Suprapubic skin (tissue), 4 donors: ENCODE measurements around the gene GNA12. TPM values are rescaled to one million over a fixed set of nuclear protein-coding genes. Genes with fewer than 3 reads are reported as not detected.

ENCODE experiments used
- DNase-seq, 2 donors: peaks; one replicate each; pipeline ENCODE4 v3.0.0-alpha.2; 2019; ENCODE audit warnings: low spot score in 2 of 2
- H3K27ac ChIP-seq: fragments of 200-600 bp; sonication (generic); one replicate; pipeline ENCODE4 v1.5.1; 2019
- H3K27me3 ChIP-seq: fragments of 200-600 bp; sonication (generic); one replicate; pipeline ENCODE4 v1.5.1; 2019
- H3K36me3 ChIP-seq: fragments of 200-600 bp; sonication (generic); one replicate; pipeline ENCODE4 v1.5.1; 2019
- H3K4me1 ChIP-seq: fragments of 200-600 bp; sonication (generic); one replicate; pipeline ENCODE4 v1.5.1; 2019
- H3K4me3 ChIP-seq: fragments of 200-600 bp; sonication (generic); one replicate; pipeline ENCODE4 v1.5.1; 2019; ENCODE audit warnings: mild to moderate bottlenecking
- H3K9me3 ChIP-seq: fragments of 200-600 bp; sonication (generic); one replicate; pipeline ENCODE4 v1.5.1; 2019
- CTCF ChIP-seq, 2 donors: fragments of 200-600 bp in 1 of 2; fragments of 450-650 bp in 1 of 2; sonication (generic) in 1 of 2; IDR thresholded peaks; one replicate each; pipeline ENCODE4 v1.5.1; 2016 to 2019; ENCODE audit warnings: antibody characterized with exemption in 2 of 2, mild to moderate bottlenecking in 1 of 2, moderate library complexity in 1 of 2
- EP300 ChIP-seq: sonication (generic); formaldehyde crosslinking; IDR thresholded peaks from one replicate; pipeline ENCODE4 v1.6.1; 2017; ENCODE audit warnings: antibody characterized with exemption
- POLR2A ChIP-seq, 2 donors: fragments of 450-650 bp; IDR thresholded peaks; one replicate each; pipeline ENCODE4 v1.6.1; 2017; ENCODE audit warnings: antibody characterized with exemption in 2 of 2, mild to moderate bottlenecking in 2 of 2, moderate library complexity in 2 of 2
- POLR2AphosphoS5 ChIP-seq, 3 donors: sonication (generic); formaldehyde crosslinking; IDR thresholded peaks; one replicate each; pipeline ENCODE4 v1.6.1; 2017; ENCODE audit warnings: antibody characterized with exemption in 3 of 3
- WGBS: methylation state at CpG from one replicate; pipeline ENCODE4 v1.1.5; 2018; 5-methylcytosine and 5-hydroxymethylcytosine counted together
- total RNA-seq, 4 donors: library from RNA; depleted of rRNA; stranded (reverse); fragments of >200 nt; gene quantifications; one replicate each; pipeline ENCODE4 v1.1.0, GENCODE V29; 2016

GNA12 gene
- total RNA-seq, 4 donors from 2014 or later, result 9.7 to 15.0 (median 13.3) TPM

- H3K27me3 ChIP-seq, result peaks cover 33% of the 10 kb centered on the region
These were observed 35.9 kb upstream of the GNA12 start for GRCh38 chr7:2880051-2880450.

GRCh38 chr7:2879354-2879753, 35.2 kb upstream of the GNA12 start:
- DNase-seq, result no peak
- H3K27me3 ChIP-seq, result peaks cover 33% of the 10 kb centered on the region
- H3K27ac ChIP-seq, result no peak overlapping the region
- no peaks in the 10 kb centered on the region for H3K4me1 ChIP-seq
- no peak for TF ChIP-seq EP300
- TF ChIP-seq POLR2AphosphoS5 (IDR thresholded peaks at IDR 0.05), result no peak
- no peak for TF ChIP-seq CTCF (IDR thresholded peaks at IDR 0.05)
- no peak for TF ChIP-seq POLR2A (IDR thresholded peaks at IDR 0.05)
- H3K4me3 ChIP-seq, result no peak overlapping the region
- WGBS, result 93% methylated on average over 8 of the region's 8 CpGs
- no peaks in the 10 kb centered on the region for H3K36me3 ChIP-seq
- H3K9me3 ChIP-seq, result no peaks in the 10 kb centered on the region

More at GRCh38 chr7:2880051-2880450, 35.9 kb upstream of the GNA12 start:
- no peaks in the 10 kb centered on the region for H3K36me3 ChIP-seq
- WGBS, result 69% methylated on average over 8 of the region's 8 CpGs
- no peaks in the 10 kb centered on the region for H3K4me1 ChIP-seq
- no peak overlapping the region for H3K4me3 ChIP-seq
- no peak for TF ChIP-seq EP300
- no peak for TF ChIP-seq POLR2AphosphoS5 (IDR thresholded peaks at IDR 0.05)
- TF ChIP-seq POLR2A (IDR thresholded peaks at IDR 0.05), result no peak
- TF ChIP-seq CTCF (IDR thresholded peaks at IDR 0.05), result no peak
- no peaks in the 10 kb centered on the region for H3K9me3 ChIP-seq
- no peak overlapping the region for H3K27ac ChIP-seq
- DNase-seq, result no peak

GRCh38 chr7:2878306-2878705, 34.2 kb upstream of the GNA12 start:
- H3K27me3 ChIP-seq, result peaks cover 33% of the 10 kb centered on the region
- no peak overlapping the region for H3K27ac ChIP-seq
- peaks cover 4% of the 10 kb centered on the region for H3K4me1 ChIP-seq
- 64% methylated on average over 3 of the region's 3 CpGs for WGBS
- no peaks in the 10 kb centered on the region for H3K36me3 ChIP-seq
- no peaks in the 10 kb centered on the region for H3K9me3 ChIP-seq
- TF ChIP-seq CTCF (IDR thresholded peaks at IDR 0.05), result no peak
- no peak for TF ChIP-seq POLR2AphosphoS5 (IDR thresholded peaks at IDR 0.05)
- TF ChIP-seq EP300, result no peak
- TF ChIP-seq POLR2A (IDR thresholded peaks at IDR 0.05), result no peak
- no peak overlapping the region for H3K4me3 ChIP-seq
- DNase-seq, result no peak

- 45% methylated on average over 20 of the region's 24 CpGs for WGBS
- TF ChIP-seq EP300 (no peak), CTCF (IDR thresholded peaks at IDR 0.05) (no peak), POLR2AphosphoS5 (IDR thresholded peaks at IDR 0.05) (no peak), POLR2A (IDR thresholded peaks at IDR 0.05) (no peak)
- no peaks in the 10 kb centered on the region for H3K9me3 ChIP-seq
- DNase-seq, result no peak
- H3K4me1 ChIP-seq, result peaks cover 5% of the 10 kb centered on the region
- H3K36me3 ChIP-seq, result no peaks in the 10 kb centered on the region
- H3K27ac ChIP-seq, result no peak overlapping the region
- peaks cover 21% of the 10 kb centered on the region for H3K27me3 ChIP-seq
- no peak overlapping the region for H3K4me3 ChIP-seq
These were observed 32.1 kb upstream of the GNA12 start for GRCh38 chr7:2876031-2876731.

- H3K4me3 ChIP-seq, result no peak overlapping the region
- H3K9me3 ChIP-seq, result no peaks in the 10 kb centered on the region
- no peak for DNase-seq
- WGBS, result 63% methylated on average over 7 of the region's 7 CpGs
- TF ChIP-seq CTCF (IDR thresholded peaks at IDR 0.05), result no peak
- no peak for TF ChIP-seq EP300
- TF ChIP-seq POLR2AphosphoS5 (IDR thresholded peaks at IDR 0.05), result no peak
- no peak for TF ChIP-seq POLR2A (IDR thresholded peaks at IDR 0.05)
- H3K27me3 ChIP-seq, result peaks cover 11% of the 10 kb centered on the region
- no peak overlapping the region for H3K27ac ChIP-seq
- H3K36me3 ChIP-seq, result no peaks in the 10 kb centered on the region
- H3K4me1 ChIP-seq, result peaks cover 16% of the 10 kb centered on the region
These were observed 29.8 kb upstream of the GNA12 start for GRCh38 chr7:2873686-2874551.
